T-cell (primary cell): ENCODE results near the gene SLC38A2. TPM values are rescaled to one million over a fixed set of nuclear protein-coding genes. Genes with fewer than 3 reads are reported as not detected.

Experiments used
- ATAC-seq, 4 experiments: fragments of 200-7000 bp in 3 of 4; fragments of 150-1000 bp in 1 of 4; cut with Tn5 transposase; replicated peaks in 1 of 4; 1 replicate in 3 of 4; 2 replicates in 1 of 4; pipeline ENCODE4 v1.10.0; 2021; ENCODE audit warnings: moderate library complexity in 3 of 4, mild to moderate bottlenecking in 2 of 4, moderate number of reproducible peaks in 1 of 4
- CTCF ChIA-PET, 2 donors: fragments of 300-600 bp; sonication (Branson Sonifier 250); formaldehyde crosslinking; loops; one replicate each; lab custom pipeline; 2022; ENCODE audit warnings: antibody characterized with exemption in 2 of 2; lab: Charles Lee
- POLR2A ChIA-PET, 2 donors: fragments of 300-600 bp; sonication (Branson Sonifier 250); formaldehyde crosslinking; loops; one replicate each; lab custom pipeline; 2022; ENCODE audit warnings: antibody characterized with exemption in 2 of 2; lab: Charles Lee
- DNase-seq, 35 experiments: peaks; one replicate each; pipeline versions ENCODE4 v3.0.0 to v3.0.0-alpha.2; 2013 to 2023
- H3K27ac ChIP-seq: one replicate; pipeline ENCODE4 v1.5.1; 2013; ENCODE audit warnings: low read length
- H3K27me3 ChIP-seq, 2 experiments: replicated peaks in 1 of 2; 1 replicate in 1 of 2; 2 replicates in 1 of 2; pipeline versions ENCODE4 v1.6.1 to v1.7.0; 2013; ENCODE audit warnings: low read length in 1 of 2, mixed read lengths in 1 of 2; ENCODE audit not compliant: control insufficient read depth in 2 of 2, insufficient read depth in 2 of 2; ENCODE audit errors: extremely low read depth in 1 of 2
- H3K36me3 ChIP-seq, 2 donors: 1 replicate in 1 of 2; 2 replicates in 1 of 2; pipeline versions ENCODE4 v1.6.1 to v1.7.0; 2013; ENCODE audit warnings: low read length in 1 of 2; ENCODE audit not compliant: control insufficient read depth in 2 of 2, insufficient read depth in 1 of 2; ENCODE audit errors: extremely low read depth in 1 of 2
- H3K4me1 ChIP-seq, 2 experiments: 1 replicate in 1 of 2; 2 replicates in 1 of 2; pipeline versions ENCODE4 v1.6.1 to v1.7.0; 2013; ENCODE audit warnings: low read length in 2 of 2, mixed read lengths in 1 of 2; ENCODE audit not compliant: insufficient read depth in 2 of 2, control insufficient read depth in 1 of 2; ENCODE audit errors: extremely low read depth in 1 of 2
- H3K4me3 ChIP-seq, 2 donors: 1 replicate in 1 of 2; 2 replicates in 1 of 2; pipeline versions ENCODE4 v1.5.1 to v1.7.0; 2013; ENCODE audit warnings: mild to moderate bottlenecking in 2 of 2, low read length in 1 of 2, moderate library complexity in 1 of 2; ENCODE audit not compliant: control insufficient read depth in 1 of 2; ENCODE audit errors: extremely low read depth in 1 of 2
- H3K9me3 ChIP-seq: 2 replicates; pipeline ENCODE4 v1.7.0; 2013
- H3K27ac Mint-ChIP-seq, 2 donors: one replicate each; pipeline ENCODE4 v1.8.0; 2020 to 2021; ENCODE audit warnings: mild to moderate bottlenecking in 2 of 2, mixed read lengths in 2 of 2
- H3K27me3 Mint-ChIP-seq, 2 donors: one replicate each; pipeline ENCODE4 v1.8.0; 2021 to 2022; ENCODE audit warnings: mixed read lengths in 2 of 2
- H3K36me3 Mint-ChIP-seq: one replicate; pipeline ENCODE4 v1.8.0; 2021; ENCODE audit warnings: mixed read lengths
- H3K4me1 Mint-ChIP-seq, 3 donors: one replicate each; pipeline ENCODE4 v1.8.0; 2020 to 2022; ENCODE audit warnings: mixed read lengths in 3 of 3, mild to moderate bottlenecking in 1 of 3
- H3K4me3 Mint-ChIP-seq, 3 donors: one replicate each; pipeline ENCODE4 v1.8.0; 2020 to 2022; ENCODE audit warnings: mild to moderate bottlenecking in 3 of 3, mixed read lengths in 3 of 3, moderate library complexity in 3 of 3
- H3K9me3 Mint-ChIP-seq, 3 donors: one replicate each; pipeline ENCODE4 v1.8.0; 2020 to 2022; ENCODE audit warnings: mixed read lengths in 3 of 3
- WGBS: methylation state at CpG from one replicate; pipeline ENCODE4 v1.1.5; 2013; ENCODE audit warnings: missing lambda C conversion rate; ENCODE audit not compliant: insufficient coverage; 5-methylcytosine and 5-hydroxymethylcytosine counted together
- total RNA-seq, 35 experiments: library from RNA in 6 of 35; stranded (reverse) in 6 of 35; fragments of 120-200 nt in 1 of 35; gene quantifications; one replicate each; pipeline versions ENCODE4 v1.2.1 to v1.2.4 and lab custom pipeline; 2013 to 2026

Gene SLC38A2
- total RNA-seq, 5 donors from 2014 or later (not counting 1 experiment from before 2014, with no cell fraction given): 165 to 265 (median 217) TPM

DNA sequence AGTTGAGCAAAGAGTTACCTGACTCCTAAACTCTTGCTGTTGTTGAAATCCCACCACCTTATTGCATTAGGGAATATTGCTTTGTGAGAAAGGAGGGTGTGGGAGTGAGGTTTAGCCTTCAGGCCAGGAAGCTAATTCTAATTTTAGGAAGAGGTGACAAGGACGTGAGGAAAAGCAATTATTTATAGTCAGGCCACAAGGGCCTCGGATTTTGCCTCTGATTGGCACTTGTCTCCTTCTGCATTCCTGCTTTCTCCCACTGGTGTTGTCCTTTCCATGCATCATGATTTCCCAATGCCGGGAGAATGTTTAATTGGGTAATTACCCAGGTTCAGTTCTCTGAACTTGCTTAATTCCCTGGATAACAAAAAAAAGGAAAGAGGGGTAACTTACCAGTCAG lies 37.9 kb upstream of the SLC38A2 start:
- H3K9me3 Mint-ChIP-seq: peaks cover 0 to 4% (median 0%) of the 10 kb centered on the region in 3 donors
- no peak for ATAC-seq
- no peaks in the 10 kb centered on the region for H3K27me3 Mint-ChIP-seq
- CTCF ChIA-PET: interaction anchor here in 1 of 2 donors (0.6 kb wide), 1 partner anchor 235 kb away, joined by 5 read pairs; no protein-coding TSS in a partner anchor
- no CpG with 5 or more reads among the region's 3 CpGs for WGBS
- Histone ChIP-seq H3K9me3 (no peaks in the 10 kb centered on the region), H3K4me1 (no peaks in the 10 kb centered on the region), H3K36me3 (no peaks in the 10 kb centered on the region), H3K4me3 (no peak overlapping the region), H3K27me3 (no peaks in the 10 kb centered on the region), H3K27ac (no peak overlapping the region)
- H3K27ac Mint-ChIP-seq: no peak overlapping the region
- no peak overlapping the region for H3K4me3 Mint-ChIP-seq
- no peak for DNase-seq
- peaks cover 3% of the 10 kb centered on the region for H3K36me3 Mint-ChIP-seq
- peaks cover 5 to 12% (median 8%) of the 10 kb centered on the region in 3 donors for H3K4me1 Mint-ChIP-seq
- POLR2A ChIA-PET: no interaction called here

- Mint-ChIP-seq H3K27me3 (no peaks in the 10 kb centered on the region), H3K27ac (no peak overlapping the region), H3K4me3 (no peak overlapping the region), H3K9me3 (peaks cover 0 to 5% (median 0%) of the 10 kb centered on the region in 3 donors), H3K36me3 (peaks cover 3% of the 10 kb centered on the region), H3K4me1 (peaks cover 10 to 14% (median 10%) of the 10 kb centered on the region in 3 donors)
- H3K27ac ChIP-seq: no peak overlapping the region
- CTCF ChIA-PET: no interaction called here
- H3K27me3 ChIP-seq: no peaks in the 10 kb centered on the region
- no peaks in the 10 kb centered on the region for H3K4me1 ChIP-seq
- POLR2A ChIA-PET: interaction anchor here in 1 of 2 donors (0.6 kb wide), 1 partner anchor 41 kb away, joined by 3 read pairs; no protein-coding TSS in a partner anchor
- no peaks in the 10 kb centered on the region for H3K36me3 ChIP-seq
- H3K9me3 ChIP-seq: no peaks in the 10 kb centered on the region
- ATAC-seq (no peak), DNase-seq (no peak)
- WGBS: no CpG with 5 or more reads among the region's 1 CpG
- no peak overlapping the region for H3K4me3 ChIP-seq
Observed at GRCh38 chr12:46409974-46410373, 37.4 kb upstream of the SLC38A2 start.

- ChIA-PET CTCF (no interaction called here), POLR2A (interaction anchor here in 1 of 2 donors (0.6 kb wide), 1 partner anchor 42 kb away, joined by 3 read pairs; no protein-coding TSS in a partner anchor)
- H3K27me3 ChIP-seq: no peaks in the 10 kb centered on the region
- no peak overlapping the region for H3K27ac Mint-ChIP-seq
- peaks cover 0 to 5% (median 0%) of the 10 kb centered on the region in 3 donors for H3K9me3 Mint-ChIP-seq
- H3K4me1 Mint-ChIP-seq: peaks cover 15 to 19% (median 17%) of the 10 kb centered on the region in 3 donors
- WGBS: no CpG with 5 or more reads among the region's 3 CpGs
- H3K36me3 ChIP-seq: no peaks in the 10 kb centered on the region
- peaks cover 0 to 2% of the 10 kb centered on the region in 2 experiments for H3K4me1 ChIP-seq
- no peaks in the 10 kb centered on the region for H3K9me3 ChIP-seq
- H3K27ac ChIP-seq: no peak overlapping the region
- H3K36me3 Mint-ChIP-seq: peaks cover 3% of the 10 kb centered on the region
- no peak overlapping the region for H3K4me3 Mint-ChIP-seq
- no peaks in the 10 kb centered on the region for H3K27me3 Mint-ChIP-seq
- no peak overlapping the region for H3K4me3 ChIP-seq
- DNase-seq (no peak), ATAC-seq (no peak)
Observed at GRCh38 chr12:46409342-46409741, 36.8 kb upstream of the SLC38A2 start.

DNA sequence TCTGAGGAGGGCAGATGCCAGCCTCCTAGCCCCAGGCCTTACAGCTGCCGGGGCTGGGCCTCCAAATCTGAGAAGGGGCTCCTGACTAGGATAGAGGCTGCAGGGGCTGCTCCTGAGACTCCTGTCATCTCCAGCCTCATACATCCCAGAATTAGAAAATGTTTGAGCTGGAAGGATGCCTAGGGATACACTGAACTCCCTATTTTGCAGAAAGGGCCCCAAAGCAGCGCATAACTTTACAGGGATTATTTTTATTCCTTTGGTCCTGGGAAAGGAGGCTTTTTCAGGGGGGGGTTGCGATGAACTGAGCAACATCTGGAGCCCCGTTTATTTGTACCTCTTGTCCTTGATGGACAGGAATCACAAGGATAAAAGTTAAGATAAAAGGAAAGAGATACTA lies 35.9 kb upstream of the SLC38A2 start:
- H3K4me1 ChIP-seq: peaks cover 0 to 10% of the 10 kb centered on the region in 2 experiments
- no peaks in the 10 kb centered on the region for H3K27me3 ChIP-seq
- no peak overlapping the region for H3K27ac ChIP-seq
- CTCF ChIA-PET: interaction anchor here in 1 of 2 donors (0.5 kb wide), 1 partner anchor 383 kb away, joined by 4 read pairs; no protein-coding TSS in a partner anchor
- H3K36me3 Mint-ChIP-seq: peaks cover 3% of the 10 kb centered on the region
- WGBS: 93% methylated on average over 3 of the region's 4 CpGs
- H3K4me3 Mint-ChIP-seq: no peak overlapping the region
- no peak overlapping the region for H3K4me3 ChIP-seq
- no peaks in the 10 kb centered on the region for H3K36me3 ChIP-seq
- no peak overlapping the region for H3K27ac Mint-ChIP-seq
- DNase-seq: no peak
- peaks cover 0 to 5% (median 0%) of the 10 kb centered on the region in 3 donors for H3K9me3 Mint-ChIP-seq
- H3K4me1 Mint-ChIP-seq: peaks cover 24 to 26% (median 26%) of the 10 kb centered on the region in 3 donors
- no peaks in the 10 kb centered on the region for H3K27me3 Mint-ChIP-seq
- no peak for ATAC-seq
- H3K9me3 ChIP-seq: no peaks in the 10 kb centered on the region
- POLR2A ChIA-PET: no interaction called here

DNA sequence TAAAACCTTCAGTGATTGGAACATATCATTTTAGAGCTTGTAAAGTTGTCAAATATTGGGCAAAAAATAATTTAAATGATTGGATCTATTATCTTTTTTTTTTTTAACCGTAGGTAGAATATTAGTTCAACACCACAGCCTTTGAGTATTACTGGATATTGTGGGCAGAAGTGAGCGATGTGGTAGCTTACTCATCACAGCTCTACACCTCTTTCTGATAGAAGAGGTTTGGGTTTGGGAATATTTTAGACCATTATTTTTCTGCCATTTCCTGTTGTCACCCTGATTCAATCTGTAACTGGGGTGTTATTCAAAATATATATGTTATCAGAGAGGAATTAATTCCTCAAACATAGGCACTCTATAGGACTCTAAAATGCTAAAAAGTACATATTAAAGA lies 34.8 kb upstream of the SLC38A2 start:
- no peak overlapping the region for H3K27ac ChIP-seq
- H3K27ac Mint-ChIP-seq: no peak overlapping the region
- H3K36me3 ChIP-seq: no peaks in the 10 kb centered on the region
- H3K36me3 Mint-ChIP-seq: no peaks in the 10 kb centered on the region
- H3K4me1 ChIP-seq: peaks cover 0 to 20% of the 10 kb centered on the region in 2 experiments
- H3K4me3 ChIP-seq: no peak overlapping the region
- WGBS: no CpG with 5 or more reads among the region's 2 CpGs
- CTCF ChIA-PET: interaction anchor here in 1 of 2 donors (0.6 kb wide), 1 partner anchor 24 kb away, joined by 3 read pairs; no protein-coding TSS in a partner anchor
- DNase-seq (no peak), ATAC-seq (no peak)
- no peaks in the 10 kb centered on the region for H3K27me3 Mint-ChIP-seq
- peaks cover 34 to 37% (median 36%) of the 10 kb centered on the region in 3 donors for H3K4me1 Mint-ChIP-seq
- no peaks in the 10 kb centered on the region for H3K27me3 ChIP-seq
- POLR2A ChIA-PET: no interaction called here
- no peaks in the 10 kb centered on the region for H3K9me3 ChIP-seq
- H3K4me3 Mint-ChIP-seq: no peak overlapping the region
- peaks cover 0 to 5% (median 0%) of the 10 kb centered on the region in 3 donors for H3K9me3 Mint-ChIP-seq

DNA sequence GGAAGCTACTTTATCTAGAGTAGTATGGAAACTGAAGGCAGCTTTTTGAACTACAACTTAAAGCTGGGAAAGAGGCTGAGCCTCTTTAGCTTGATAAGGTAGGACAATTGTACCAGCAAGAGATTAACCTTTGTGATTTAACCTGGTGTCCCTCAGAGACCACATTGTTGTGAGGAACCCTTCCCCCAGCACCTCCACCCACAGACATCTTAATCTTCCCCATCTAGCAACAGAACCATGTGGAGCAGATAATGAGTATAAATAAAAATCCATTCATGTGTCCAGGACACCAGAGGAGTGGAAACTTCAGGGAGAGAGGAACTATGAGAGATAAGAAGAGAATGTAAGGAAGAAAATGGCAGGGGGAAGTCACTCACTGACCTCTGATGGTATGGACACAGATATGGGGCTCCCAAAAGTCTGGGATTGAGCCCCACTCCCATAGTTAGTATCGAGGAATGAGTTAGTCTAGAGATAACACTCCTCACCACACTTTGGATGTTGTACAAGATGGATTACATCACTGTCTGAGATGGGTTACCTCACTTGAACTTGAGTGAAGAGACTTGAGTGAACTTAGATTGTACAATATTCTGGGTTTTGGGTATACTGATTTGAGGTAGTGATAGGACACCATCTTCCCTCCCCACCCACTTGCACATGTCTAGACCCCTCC lies 33.9 kb upstream of the SLC38A2 start:
- Mint-ChIP-seq H3K27me3 (no peaks in the 10 kb centered on the region), H3K9me3 (peaks cover 0 to 5% (median 0%) of the 10 kb centered on the region in 3 donors), H3K4me3 (no peak overlapping the region), H3K27ac (no peak overlapping the region), H3K4me1 (peaks cover 37 to 43% (median 41%) of the 10 kb centered on the region in 3 donors), H3K36me3 (no peaks in the 10 kb centered on the region)
- Histone ChIP-seq H3K9me3 (no peaks in the 10 kb centered on the region), H3K4me3 (no peak overlapping the region), H3K36me3 (no peaks in the 10 kb centered on the region), H3K27ac (no peak overlapping the region), H3K4me1 (peaks cover 0 to 24% of the 10 kb centered on the region in 2 experiments), H3K27me3 (no peaks in the 10 kb centered on the region)
- ChIA-PET POLR2A (no interaction called here), CTCF (interaction anchor here (0.6 to 1.1 kb wide), 2 partner anchors 23 to 25 kb away, joined by 3 to 5 read pairs; no protein-coding TSS in a partner anchor)
- DNase-seq (no peak), ATAC-seq (no peak)
- no CpG with 5 or more reads among the region's 1 CpG for WGBS
